Lower lobe of right lung (tissue), 2 donors: ENCODE data around the gene SYNGR1. TPM values are rescaled to one million over a fixed set of nuclear protein-coding genes. Genes with fewer than 3 reads are reported as not detected.

ENCODE experiments used
- ATAC-seq, 2 donors: fragments of 200-7000 bp; cut with Tn5 transposase; one replicate each; pipeline ENCODE4 v1.9.1; 2020 to 2022; ENCODE audit warnings: mild to moderate bottlenecking in 2 of 2, moderate library complexity in 2 of 2
- DNase-seq: peaks from one replicate; pipeline ENCODE4 v3.0.0-alpha.2; 2020
- H3K27ac ChIP-seq: fragments of 200-600 bp; one replicate; pipeline ENCODE4 v1.8.0; 2022
- H3K27me3 ChIP-seq: fragments of 200-600 bp; one replicate; pipeline ENCODE4 v1.8.0; 2022; ENCODE audit warnings: low read depth
- H3K36me3 ChIP-seq: fragments of 200-600 bp; one replicate; pipeline ENCODE4 v1.8.0; 2022; ENCODE audit warnings: mild to moderate bottlenecking
- H3K4me1 ChIP-seq: fragments of 200-600 bp; one replicate; pipeline ENCODE4 v1.8.0; 2022
- H3K4me3 ChIP-seq: fragments of 200-600 bp; one replicate; pipeline ENCODE4 v1.8.0; 2022; ENCODE audit warnings: mild to moderate bottlenecking
- H3K9me3 ChIP-seq: fragments of 200-600 bp; one replicate; pipeline ENCODE4 v1.8.0; 2022
- intact Hi-C: fragments of 100-400 bp; cut with DNase I; formaldehyde crosslinking; loops from one replicate; pipeline ENCODE4 v1.11.0; 2022
- total RNA-seq: library from RNA; stranded (reverse); fragmentation: NEBNext Ultra II Directional; extraction: Animal tissue kit (Norgen Biotek cat#: 25700); gene quantifications from one replicate; pipeline ENCODE4 v1.2.1, GENCODE V29; 2021
- TF ChIP-seq, protein P1 (sequence below): fragments of 200-600 bp; IDR thresholded peaks from one replicate; pipeline ENCODE4 v1.8.0; 2022; ENCODE audit warnings: antibody characterized with exemption, mild to moderate bottlenecking
- donor health status: DM: no; HTN: yes; CAD: no; lungs with severe emphysema.

Gene SYNGR1
- total RNA-seq, 1 donor from 2014 or later = 13.4 TPM

DNA sequence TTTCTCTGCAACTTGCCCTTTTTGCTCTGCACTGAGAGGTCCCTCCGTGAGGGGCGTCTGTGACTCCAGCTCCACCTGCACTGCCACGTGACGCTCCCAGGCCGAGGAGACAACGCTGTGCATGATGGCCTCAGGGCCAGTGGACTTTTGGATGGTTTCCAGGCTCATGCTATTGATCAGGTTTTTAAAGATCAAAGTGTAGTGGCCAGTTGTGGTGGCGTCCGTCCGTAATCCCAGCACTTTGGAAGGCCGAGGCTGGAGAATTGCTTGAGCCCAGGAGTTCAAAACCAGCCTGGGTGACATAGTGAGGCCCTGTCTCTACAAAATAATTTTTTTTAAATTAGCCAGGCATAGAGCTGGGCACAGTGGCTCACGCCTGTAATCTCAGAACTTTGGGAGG, 46.4 kb upstream of the SYNGR1 start:
- TF ChIP-seq, protein P1, sequence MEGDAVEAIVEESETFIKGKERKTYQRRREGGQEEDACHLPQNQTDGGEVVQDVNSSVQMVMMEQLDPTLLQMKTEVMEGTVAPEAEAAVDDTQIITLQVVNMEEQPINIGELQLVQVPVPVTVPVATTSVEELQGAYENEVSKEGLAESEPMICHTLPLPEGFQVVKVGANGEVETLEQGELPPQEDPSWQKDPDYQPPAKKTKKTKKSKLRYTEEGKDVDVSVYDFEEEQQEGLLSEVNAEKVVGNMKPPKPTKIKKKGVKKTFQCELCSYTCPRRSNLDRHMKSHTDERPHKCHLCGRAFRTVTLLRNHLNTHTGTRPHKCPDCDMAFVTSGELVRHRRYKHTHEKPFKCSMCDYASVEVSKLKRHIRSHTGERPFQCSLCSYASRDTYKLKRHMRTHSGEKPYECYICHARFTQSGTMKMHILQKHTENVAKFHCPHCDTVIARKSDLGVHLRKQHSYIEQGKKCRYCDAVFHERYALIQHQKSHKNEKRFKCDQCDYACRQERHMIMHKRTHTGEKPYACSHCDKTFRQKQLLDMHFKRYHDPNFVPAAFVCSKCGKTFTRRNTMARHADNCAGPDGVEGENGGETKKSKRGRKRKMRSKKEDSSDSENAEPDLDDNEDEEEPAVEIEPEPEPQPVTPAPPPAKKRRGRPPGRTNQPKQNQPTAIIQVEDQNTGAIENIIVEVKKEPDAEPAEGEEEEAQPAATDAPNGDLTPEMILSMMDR = no peak
- ATAC-seq (no peak), DNase-seq (no peak)
- Histone ChIP-seq H3K27me3 (no peaks in the 10 kb centered on the region), H3K27ac (no peak overlapping the region), H3K9me3 (no peaks in the 10 kb centered on the region), H3K4me3 (no peak overlapping the region), H3K4me1 (peaks cover 39% of the 10 kb centered on the region), H3K36me3 (no peaks in the 10 kb centered on the region)
- intact Hi-C loops = no loop called here

- Histone ChIP-seq H3K27ac (no peak overlapping the region), H3K4me3 (no peak overlapping the region), H3K4me1 (peaks cover 41% of the 10 kb centered on the region), H3K9me3 (no peaks in the 10 kb centered on the region), H3K36me3 (no peaks in the 10 kb centered on the region), H3K27me3 (no peaks in the 10 kb centered on the region)
- ATAC-seq (no peak), DNase-seq (no peak)
- TF ChIP-seq, protein P1 = no peak
- intact Hi-C loops = no loop called here
Observed at GRCh38 chr22:39303892-39304671, 45.7 kb upstream of the SYNGR1 start.

GRCh38 chr22:39306456-39307361, 43.1 kb upstream of the SYNGR1 start:
- H3K27ac ChIP-seq = no peak overlapping the region
- TF ChIP-seq, protein P1 = peak; percentile 34
- H3K27me3 ChIP-seq = no peaks in the 10 kb centered on the region
- H3K36me3 ChIP-seq = peaks cover 4% of the 10 kb centered on the region
- no peaks in the 10 kb centered on the region for H3K9me3 ChIP-seq
- peaks cover 33% of the 10 kb centered on the region for H3K4me1 ChIP-seq
- peak; percentile 14 to 20 for ATAC-seq
- H3K4me3 ChIP-seq = no peak overlapping the region
- intact Hi-C loops = no loop called here
- DNase-seq = peak; percentile 67

GRCh38 chr22:39308614-39309363, 41.0 kb upstream of the SYNGR1 start:
- peak overlapping the region; percentile 59 for H3K27ac ChIP-seq
- intact Hi-C loops = no loop called here
- H3K27me3 ChIP-seq = no peaks in the 10 kb centered on the region
- H3K36me3 ChIP-seq = peaks cover 24% of the 10 kb centered on the region
- H3K4me1 ChIP-seq = peaks cover 38% of the 10 kb centered on the region
- peak overlapping the region; percentile 25 for H3K4me3 ChIP-seq
- peak; percentile 39 to 42 for ATAC-seq
- peak; percentile 69 for DNase-seq
- TF ChIP-seq, protein P1 = no peak
- H3K9me3 ChIP-seq = no peaks in the 10 kb centered on the region

DNA sequence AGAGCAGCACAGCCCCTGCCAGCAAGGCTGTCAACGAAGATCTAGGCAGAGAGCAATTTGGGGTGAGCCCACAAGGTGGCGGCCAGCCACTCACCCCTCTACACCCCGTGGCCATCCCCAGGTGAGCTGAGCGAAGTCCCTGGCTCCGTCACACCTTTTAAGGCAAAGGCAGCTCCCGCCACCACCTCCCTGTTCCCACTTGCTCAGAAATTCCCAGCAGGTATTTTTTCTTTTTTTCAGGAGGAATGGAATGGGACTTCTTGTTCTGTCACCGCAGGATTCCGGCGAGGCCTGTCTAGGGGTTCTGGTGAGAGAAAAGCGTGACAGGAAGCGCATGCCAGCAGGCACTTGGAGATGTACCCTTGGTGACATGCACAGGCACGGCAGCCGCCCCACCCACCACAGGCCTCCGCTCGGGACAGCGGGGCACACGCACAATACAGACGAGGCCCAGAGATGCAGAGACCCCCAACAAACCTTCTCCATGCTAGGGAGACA, 40.4 kb upstream of the SYNGR1 start:
- peak in 1 of 2 donors; percentile 2 for ATAC-seq
- H3K27ac ChIP-seq = peak overlapping the region; percentile 59
- peaks cover 41% of the 10 kb centered on the region for H3K4me1 ChIP-seq
- TF ChIP-seq, protein P1 = no peak
- intact Hi-C loops = no loop called here
- peak overlapping the region; percentile 25 for H3K4me3 ChIP-seq
- no peaks in the 10 kb centered on the region for H3K9me3 ChIP-seq
- H3K27me3 ChIP-seq = no peaks in the 10 kb centered on the region
- no peak for DNase-seq
- H3K36me3 ChIP-seq = peaks cover 31% of the 10 kb centered on the region
